Subcutaneous adipose tissue (tissue), 4 donors: Measurements from ENCODE around the gene GTF2A2. TPM values are rescaled to one million over a fixed set of nuclear protein-coding genes. Genes with fewer than 3 reads are reported as not detected.

ENCODE experiments used
- total RNA-seq, 4 donors: library from RNA; depleted of rRNA; stranded (reverse); fragments of >200 nt; gene quantifications; one replicate each; pipeline ENCODE4 v1.1.0, GENCODE V29; 2016
- TF ChIP-seq, protein P1 (sequence below): fragments of 450-650 bp; IDR thresholded peaks from one replicate; pipeline ENCODE4 v1.5.1; 2016; ENCODE audit warnings: low read depth, mild to moderate bottlenecking, control low read depth, antibody characterized with exemption, moderate library complexity

Gene GTF2A2
- total RNA-seq, 4 donors from 2014 or later = 24.3 to 44.5 (median 28.4) TPM

DNA sequence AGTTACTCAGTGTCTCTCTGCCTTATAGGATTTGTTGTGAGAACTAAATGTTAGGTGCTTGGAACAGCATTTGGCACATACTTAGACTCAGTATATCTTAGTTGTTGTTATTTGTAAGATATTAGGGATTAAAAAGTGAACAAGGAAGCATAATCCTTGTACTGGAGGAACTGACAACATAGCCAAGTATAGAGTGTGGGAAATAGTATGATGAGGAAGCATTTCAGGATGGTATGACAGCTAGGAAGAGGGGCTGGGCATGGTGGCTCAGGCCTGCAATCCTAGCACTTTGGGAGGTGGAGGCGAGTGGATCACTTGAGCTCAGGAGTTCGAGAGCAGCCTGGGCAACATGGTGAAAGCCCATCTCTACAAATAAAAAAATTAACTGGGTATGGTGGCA is 62.3 kb downstream of the GTF2A2 start:
- TF ChIP-seq, protein P1, sequence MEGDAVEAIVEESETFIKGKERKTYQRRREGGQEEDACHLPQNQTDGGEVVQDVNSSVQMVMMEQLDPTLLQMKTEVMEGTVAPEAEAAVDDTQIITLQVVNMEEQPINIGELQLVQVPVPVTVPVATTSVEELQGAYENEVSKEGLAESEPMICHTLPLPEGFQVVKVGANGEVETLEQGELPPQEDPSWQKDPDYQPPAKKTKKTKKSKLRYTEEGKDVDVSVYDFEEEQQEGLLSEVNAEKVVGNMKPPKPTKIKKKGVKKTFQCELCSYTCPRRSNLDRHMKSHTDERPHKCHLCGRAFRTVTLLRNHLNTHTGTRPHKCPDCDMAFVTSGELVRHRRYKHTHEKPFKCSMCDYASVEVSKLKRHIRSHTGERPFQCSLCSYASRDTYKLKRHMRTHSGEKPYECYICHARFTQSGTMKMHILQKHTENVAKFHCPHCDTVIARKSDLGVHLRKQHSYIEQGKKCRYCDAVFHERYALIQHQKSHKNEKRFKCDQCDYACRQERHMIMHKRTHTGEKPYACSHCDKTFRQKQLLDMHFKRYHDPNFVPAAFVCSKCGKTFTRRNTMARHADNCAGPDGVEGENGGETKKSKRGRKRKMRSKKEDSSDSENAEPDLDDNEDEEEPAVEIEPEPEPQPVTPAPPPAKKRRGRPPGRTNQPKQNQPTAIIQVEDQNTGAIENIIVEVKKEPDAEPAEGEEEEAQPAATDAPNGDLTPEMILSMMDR = no peak

DNA sequence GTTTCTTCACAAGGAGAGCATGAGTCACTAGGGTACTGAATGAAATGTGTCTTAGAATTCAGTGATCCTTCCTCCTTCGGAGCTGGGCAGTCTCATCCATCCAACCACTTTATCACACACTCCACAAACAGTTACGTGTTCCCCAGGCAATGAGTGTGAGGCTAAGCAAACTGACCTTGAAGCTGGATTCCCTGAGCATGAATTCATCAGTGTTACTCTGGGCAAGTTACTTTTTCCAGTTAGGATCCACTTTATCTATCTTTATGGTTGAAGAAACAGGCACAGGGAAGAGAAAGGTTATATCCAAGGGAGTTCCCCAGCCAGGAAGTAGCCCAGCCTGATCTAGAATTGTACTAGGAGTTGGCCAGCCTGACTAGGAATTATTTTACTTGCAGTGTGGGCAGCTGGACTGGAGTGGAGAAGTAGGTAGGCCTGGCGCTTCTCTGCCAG is 62.8 kb downstream of the GTF2A2 start:
- TF ChIP-seq, protein P1 = no peak

DNA sequence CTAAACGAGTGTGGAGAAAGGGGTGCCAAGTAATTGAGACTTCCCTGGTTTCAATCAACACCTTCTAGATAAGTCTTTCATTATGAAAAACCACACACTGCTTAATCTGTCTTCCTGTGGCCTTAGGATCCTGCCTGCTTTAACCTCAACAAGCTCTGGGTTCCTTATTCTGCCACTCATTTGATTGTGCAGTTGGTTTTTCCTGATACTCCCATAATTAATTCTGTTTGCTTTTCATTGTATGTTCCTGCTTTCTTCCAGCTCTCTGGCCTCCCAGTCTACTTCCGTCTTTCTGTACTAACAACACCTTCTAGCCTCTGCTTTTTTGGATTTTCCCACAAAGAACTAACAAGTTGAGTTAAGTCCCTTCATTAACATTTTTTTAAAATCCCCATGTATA is 66.0 kb downstream of the GTF2A2 start:
- TF ChIP-seq, protein P1 = no peak

DNA sequence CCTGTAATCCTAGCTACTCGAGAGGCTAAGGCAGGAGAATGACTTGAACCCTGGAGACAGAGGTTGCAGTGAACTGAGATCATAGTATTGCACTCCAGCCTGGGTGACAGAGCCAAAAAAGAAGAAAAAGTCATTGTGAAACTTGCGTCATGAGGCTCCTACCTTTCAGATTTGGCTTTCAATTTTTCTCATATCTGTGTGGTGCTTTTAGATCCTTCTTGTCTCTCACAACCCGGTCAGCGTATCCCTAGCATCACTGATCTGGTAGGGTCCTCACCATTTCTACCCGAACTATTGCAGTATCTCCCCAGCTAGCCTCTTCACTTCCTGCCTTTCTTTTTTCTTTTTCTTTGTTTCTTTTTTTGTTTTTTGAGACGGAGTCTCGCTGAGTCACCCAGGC is 67.3 kb downstream of the GTF2A2 start:
- TF ChIP-seq, protein P1 = no peak

Other genes starting within 250 kb of the GTF2A2 start
- gene FAM81A, start 219.3 kb downstream of the GTF2A2 start, total RNA-seq = 1 to 10 TPM in 1 of 4 donors, under 1 TPM in 2, not detected in 1; 0.16 to 2.2 (median 0.22) TPM
- gene GCNT3, start 45.7 kb downstream of the GTF2A2 start, total RNA-seq = not detected
- 100 to 1,000 TPM; 124 to 171 (median 160) TPM for gene BNIP2, start 31.8 kb upstream of the GTF2A2 start, total RNA-seq